Right lobe of liver (tissue), 4 donors: Measurements from ENCODE around the gene NYNRIN.

ENCODE experiments used
- CTCF ChIP-seq, 4 donors: fragments of 200-600 bp in 3 of 4; fragments of 450-650 bp in 1 of 4; IDR thresholded peaks; one replicate each; pipeline versions ENCODE4 v1.5.1 to v1.8.0; 2016 to 2022; ENCODE audit warnings: antibody characterized with exemption in 4 of 4, mild to moderate bottlenecking in 2 of 4
- POLR2A ChIP-seq: fragments of 450-650 bp; IDR thresholded peaks from one replicate; pipeline ENCODE4 v1.6.1; 2017; ENCODE audit warnings: antibody characterized with exemption, mild to moderate bottlenecking
- donor health status: DM: no; HTN: no; CAD: no.
- donor health status: DM: no; HTN: no; CAD: no.
- donor health status: DM: no; HTN: yes; CAD: no.

- TF ChIP-seq CTCF (IDR thresholded peaks at IDR 0.05): no peak
- no peak for TF ChIP-seq POLR2A
These were observed 6.0 kb downstream of the NYNRIN start for GRCh38 chr14:24404814-24405213.
